ENCODE data around the gene EIF5A. TPM values are rescaled to one million over a fixed set of nuclear protein-coding genes. Genes with fewer than 3 reads are reported as not detected.
"Not testable (repeated sequence)": the region's sequence is repeated elsewhere in the genome, so short reads cannot be mapped to it uniquely, and the experiment has no call there.

The EIF5A gene
- total RNA-seq, 3 donors from 2014 or later = 151 to 172 (median 163) TPM

DNA sequence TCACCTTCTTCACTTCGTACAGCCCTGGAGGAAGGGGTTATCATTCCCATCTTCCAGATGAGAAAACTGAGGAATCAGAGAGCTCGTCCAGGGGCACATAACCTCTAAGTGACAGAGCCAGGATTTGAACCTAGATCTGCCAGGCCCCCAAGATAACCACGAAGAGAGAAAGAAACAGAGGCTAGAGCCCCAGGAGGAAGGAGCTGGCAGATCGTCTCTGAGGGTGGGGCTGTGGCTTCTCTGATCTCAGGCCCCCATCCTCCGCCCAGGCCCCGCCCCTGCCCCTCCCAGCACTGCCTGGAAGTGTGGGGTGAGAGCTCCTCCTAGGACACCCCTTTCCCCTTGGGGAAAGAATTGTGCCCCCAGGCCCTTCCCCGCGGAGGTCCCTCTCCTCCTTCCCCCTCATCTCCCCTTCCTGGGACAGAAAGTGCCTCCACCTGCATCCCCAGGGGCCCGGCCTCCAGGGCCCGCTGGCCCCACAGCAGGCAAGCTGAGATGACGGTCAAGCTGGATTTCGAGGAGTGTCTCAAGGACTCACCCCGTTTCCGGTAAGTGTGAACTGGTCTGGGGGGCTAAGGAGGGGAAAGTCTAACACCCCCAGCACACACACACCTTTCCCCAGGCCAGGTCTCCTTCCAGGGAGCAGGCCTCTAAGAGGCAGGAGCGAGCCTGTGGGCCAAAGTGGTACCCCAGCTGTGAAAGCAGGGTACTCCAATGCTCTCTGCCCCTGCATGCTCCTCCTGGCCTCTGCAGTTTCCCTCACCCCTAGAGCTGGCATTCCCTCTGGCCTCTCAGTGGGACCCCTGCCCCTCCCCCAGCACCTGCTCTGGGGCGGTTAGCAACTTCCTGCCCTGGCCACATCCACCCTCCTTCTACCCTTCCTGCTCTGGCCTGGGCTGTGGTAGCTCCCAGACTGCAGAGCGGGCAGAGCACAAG is 29.1 kb downstream of the EIF5A start, which contains the start of gene ACAP1:
TSS of gene ACAP1 (plus strand) at position 290 of the 936 bp plus-strand sequence. CDS start at position 496, 206 bp downstream.
- intact Hi-C loops (cut with DNase I; ENCODE audit: low total_unique reads) = no loop called here
- H3K4me3 ChIP-seq = peak within 1 kb of the TSS; percentile 3 to 26 (median 7)
- no peaks in the 10 kb centered on the region for H3K36me3 ChIP-seq
- peaks cover 0 to 28% of the 10 kb centered on the region in 2 donors for H3K27me3 ChIP-seq
- H3K9me3 ChIP-seq = no peaks in the 10 kb centered on the region
- H3K27ac ChIP-seq = no peak within 1 kb of the TSS
- H3K4me1 ChIP-seq = no peaks in the 10 kb centered on the region
- TF ChIP-seq POLR2AphosphoS5 (IDR thresholded peaks at IDR 0.05) (no peak), CTCF (IDR thresholded peaks at IDR 0.05) (no peak), POLR2A (IDR thresholded peaks at IDR 0.05) (no peak)
- no peak for DNase-seq (ENCODE audit: low spot score in 2 of 2)

DNA sequence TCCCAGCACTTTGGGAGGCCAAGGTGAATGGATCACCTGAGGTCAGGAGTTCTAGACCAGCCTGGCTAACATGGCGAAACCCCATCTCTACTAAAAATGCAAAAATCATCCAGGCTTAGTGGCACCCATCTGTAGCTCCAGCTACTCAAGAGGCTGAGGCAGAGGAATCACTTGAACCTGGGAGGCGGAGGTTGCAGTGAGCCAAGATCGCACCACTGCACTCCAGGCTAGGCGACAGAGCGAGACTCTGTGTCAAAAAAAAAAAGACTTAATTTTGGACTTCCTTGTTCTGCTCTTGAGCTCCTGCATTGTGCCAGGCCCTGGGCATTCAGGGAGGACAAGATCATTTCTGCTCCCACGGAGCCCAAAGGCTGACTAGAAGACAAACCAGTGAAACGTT is 30.2 kb downstream of the EIF5A start:
- H3K9me3 ChIP-seq; H3K4me3 ChIP-seq; H3K27ac ChIP-seq; intact Hi-C loops (cut with DNase I; ENCODE audit: low total_unique reads); H3K36me3 ChIP-seq; H3K4me1 ChIP-seq; DNase-seq (ENCODE audit: low spot score in 2 of 2): not testable (repeated sequence)
- H3K27me3 ChIP-seq = peaks cover 5 to 38% of the 10 kb centered on the region in 2 donors

- no peak overlapping the region for H3K4me3 ChIP-seq
- H3K4me1 ChIP-seq = no peaks in the 10 kb centered on the region
- TF ChIP-seq POLR2AphosphoS5 (IDR thresholded peaks at IDR 0.05) (no peak), POLR2A (IDR thresholded peaks at IDR 0.05) (no peak), CTCF (IDR thresholded peaks at IDR 0.05) (no peak)
- no peaks in the 10 kb centered on the region for H3K36me3 ChIP-seq
- intact Hi-C loops (cut with DNase I; ENCODE audit: low total_unique reads) = no loop called here
- peaks cover 5 to 38% of the 10 kb centered on the region in 2 donors for H3K27me3 ChIP-seq
- H3K9me3 ChIP-seq = no peaks in the 10 kb centered on the region
- no peak for DNase-seq (ENCODE audit: low spot score in 2 of 2)
- no peak overlapping the region for H3K27ac ChIP-seq
Measured at GRCh38 chr17:7340179-7340578, 32.8 kb downstream of the EIF5A start.

DNA sequence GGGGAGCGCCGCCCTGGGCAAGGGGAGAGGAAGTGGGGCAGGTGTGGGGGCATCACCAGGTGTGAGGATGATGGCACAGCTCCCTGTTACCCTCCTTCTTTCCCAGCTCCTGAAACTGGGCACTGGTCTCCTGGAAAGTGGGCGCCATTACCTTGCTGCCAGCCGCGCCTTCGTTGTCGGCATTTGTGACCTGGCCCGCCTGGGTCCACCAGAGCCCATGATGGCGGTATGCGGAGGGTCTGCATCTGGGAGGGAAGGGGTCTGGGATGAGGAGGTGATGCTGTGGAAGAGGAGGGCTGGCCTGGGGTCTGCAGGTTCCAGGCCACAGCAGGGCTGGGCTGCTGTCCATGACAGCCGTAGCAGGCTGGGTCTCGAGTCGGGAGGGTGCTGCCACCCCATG is 34.4 kb downstream of the EIF5A start:
- Histone ChIP-seq H3K4me3 (no peak overlapping the region), H3K9me3 (no peaks in the 10 kb centered on the region), H3K27me3 (peaks cover 5 to 36% of the 10 kb centered on the region in 2 donors), H3K36me3 (no peaks in the 10 kb centered on the region), H3K27ac (no peak overlapping the region), H3K4me1 (no peaks in the 10 kb centered on the region)
- TF ChIP-seq POLR2AphosphoS5 (IDR thresholded peaks at IDR 0.05) (no peak), CTCF (IDR thresholded peaks at IDR 0.05) (no peak), POLR2A (IDR thresholded peaks at IDR 0.05) (no peak)
- intact Hi-C loops (cut with DNase I; ENCODE audit: low total_unique reads) = no loop called here
- no peak for DNase-seq (ENCODE audit: low spot score in 2 of 2)

GRCh38 chr17:7343250-7343649 is 35.8 kb downstream of the EIF5A start:
- no peaks in the 10 kb centered on the region for H3K9me3 ChIP-seq
- no peak for DNase-seq (ENCODE audit: low spot score in 2 of 2)
- H3K4me1 ChIP-seq = no peaks in the 10 kb centered on the region
- intact Hi-C loops (cut with DNase I; ENCODE audit: low total_unique reads) = no loop called here
- H3K27ac ChIP-seq = no peak overlapping the region
- no peaks in the 10 kb centered on the region for H3K36me3 ChIP-seq
- no peak overlapping the region for H3K4me3 ChIP-seq
- H3K27me3 ChIP-seq = peaks cover 5 to 34% of the 10 kb centered on the region in 2 donors
- no peak for TF ChIP-seq POLR2AphosphoS5 (IDR thresholded peaks at IDR 0.05)
- TF ChIP-seq POLR2A (IDR thresholded peaks at IDR 0.05) = no peak
- no peak for TF ChIP-seq CTCF (IDR thresholded peaks at IDR 0.05)

Data from breast epithelium (tissue), 4 donors.